Stimulated activated CD8-positive, alpha-beta memory T cell treated with anti-CD3 and anti-CD28 coated beads, Interleukin-12 subunit alpha, Interleukin-12 subunit beta, amount 100 ng/mL, for 1 hour (primary cell): Measurements from ENCODE around the gene KCNQ5.
"Not testable (repeated sequence)": the region's sequence is repeated elsewhere in the genome, so short reads cannot be mapped to it uniquely, and the experiment has no call there.

Source experiments
- DNase-seq: peaks from one replicate; pipeline ENCODE4 v3.0.0-alpha.2; 2020; ENCODE audit warnings: low read depth

Gene KCNQ5

GRCh38 chr6:72950114-72950860, 328.4 kb downstream of the KCNQ5 start:
- DNase-seq, result no peak

GRCh38 chr6:72952808-72953630, 331.2 kb downstream of the KCNQ5 start:
- no peak for DNase-seq

GRCh38 chr6:72953971-72954381, 332.1 kb downstream of the KCNQ5 start:
- DNase-seq, result no peak

GRCh38 chr6:72954716-72955115, 332.9 kb downstream of the KCNQ5 start:
- DNase-seq, result no peak

- no peak for DNase-seq
Measured at GRCh38 chr6:72955666-72956065, 333.8 kb downstream of the KCNQ5 start.

GRCh38 chr6:72956272-72956671, 334.4 kb downstream of the KCNQ5 start:
- no peak for DNase-seq

GRCh38 chr6:72959821-72960220, 338.0 kb downstream of the KCNQ5 start:
- no peak for DNase-seq

GRCh38 chr6:72963946-72964345, 342.1 kb downstream of the KCNQ5 start:
- DNase-seq, result no peak

- no peak for DNase-seq
Measured at GRCh38 chr6:72966628-72967280, 344.9 kb downstream of the KCNQ5 start.

GRCh38 chr6:72967329-72967728, 345.5 kb downstream of the KCNQ5 start:
- no peak for DNase-seq

- no peak for DNase-seq
Measured at GRCh38 chr6:72968704-72969103, 346.8 kb downstream of the KCNQ5 start.

- no peak for DNase-seq
Measured at GRCh38 chr6:72969666-72970065, 347.8 kb downstream of the KCNQ5 start.

- DNase-seq, result no peak
Measured at GRCh38 chr6:72972579-72972978, 350.7 kb downstream of the KCNQ5 start.

GRCh38 chr6:72974276-72974675, 352.4 kb downstream of the KCNQ5 start:
- DNase-seq, result no peak

GRCh38 chr6:72975352-72975752, 353.5 kb downstream of the KCNQ5 start:
- no peak for DNase-seq

GRCh38 chr6:72976484-72976883, 354.6 kb downstream of the KCNQ5 start:
- no peak for DNase-seq

- DNase-seq, result no peak
Measured at GRCh38 chr6:72977114-72977513, 355.2 kb downstream of the KCNQ5 start.

- DNase-seq, result not testable (repeated sequence)
Measured at GRCh38 chr6:72978808-72979207, 356.9 kb downstream of the KCNQ5 start.

- DNase-seq, result not testable (repeated sequence)
Measured at GRCh38 chr6:72984189-72984831, 362.4 kb downstream of the KCNQ5 start.

- DNase-seq, result no peak
Measured at GRCh38 chr6:72984981-72985665, 363.3 kb downstream of the KCNQ5 start.

GRCh38 chr6:72987301-72987700, 365.4 kb downstream of the KCNQ5 start:
- no peak for DNase-seq

- DNase-seq, result no peak
Measured at GRCh38 chr6:72999995-73000394, 378.1 kb downstream of the KCNQ5 start.
